HG02798 (cell line): ENCODE measurements around the gene MBOAT7.
A peak's percentile ranks its signal among the peaks of the same experiment; 100 is the strongest.

Source experiments
- ATAC-seq: cut with Tn5 transposase; IDR thresholded peaks from one replicate; pipeline ENCODE4 v1.9.1; 2021; ENCODE audit warnings: mild to moderate bottlenecking; ENCODE audit not compliant: unreplicated experiment, poor library complexity

Gene MBOAT7

GRCh38 chr19:54165222-54165621, 24.2 kb downstream of the MBOAT7 start:
- no peak for ATAC-seq

- ATAC-seq: no peak
Observed at GRCh38 chr19:54164369-54165068, 24.9 kb downstream of the MBOAT7 start.

DNA sequence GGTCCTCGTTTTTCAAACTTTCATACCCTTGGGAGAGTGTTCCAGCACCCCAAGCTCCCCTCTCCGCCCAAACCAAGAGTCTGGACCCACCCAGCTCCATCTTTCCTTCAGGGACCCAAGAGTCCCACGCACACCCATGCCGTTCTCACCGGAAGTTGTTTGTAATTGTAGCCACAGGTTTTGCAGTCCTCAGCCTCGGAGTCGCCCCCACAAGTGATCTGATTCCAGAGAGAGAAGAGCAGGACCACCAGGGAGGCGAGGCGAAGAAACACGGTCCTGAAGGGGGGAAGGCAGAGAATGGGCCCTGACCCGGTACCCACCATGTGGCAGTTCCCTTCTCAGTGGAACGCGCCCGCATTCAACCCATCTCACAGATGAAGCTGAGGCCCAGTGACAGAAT, 26.5 kb downstream of the MBOAT7 start:
- no peak for ATAC-seq

DNA sequence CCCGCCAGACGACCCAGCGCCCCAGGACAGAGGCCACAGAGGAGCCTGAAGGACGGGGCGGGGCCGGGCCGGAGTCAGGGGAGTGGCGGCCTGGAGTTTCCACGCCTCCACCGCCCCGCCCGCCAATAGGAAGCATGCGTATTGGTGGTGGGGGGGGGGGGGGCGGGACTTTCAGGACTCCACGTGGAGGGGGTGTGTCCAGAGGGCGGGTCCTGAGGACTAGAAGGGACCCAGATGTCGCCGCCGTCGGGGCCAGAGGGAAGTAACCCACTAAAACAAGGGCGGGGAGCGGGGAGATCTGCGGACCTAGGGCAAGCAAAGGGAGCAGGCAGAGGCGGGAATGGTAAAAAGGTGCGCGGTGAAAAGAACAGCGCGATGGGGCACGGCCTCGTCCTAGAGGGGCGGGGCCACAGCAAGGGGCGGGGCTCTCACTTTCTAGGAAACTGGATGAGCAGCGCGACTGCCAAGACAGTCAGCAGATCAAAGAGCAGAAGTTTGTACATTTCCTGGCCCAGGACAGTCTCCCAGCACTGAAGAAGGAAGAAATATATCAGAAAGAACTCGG, 27.1 kb downstream of the MBOAT7 start:
- ATAC-seq: no peak

DNA sequence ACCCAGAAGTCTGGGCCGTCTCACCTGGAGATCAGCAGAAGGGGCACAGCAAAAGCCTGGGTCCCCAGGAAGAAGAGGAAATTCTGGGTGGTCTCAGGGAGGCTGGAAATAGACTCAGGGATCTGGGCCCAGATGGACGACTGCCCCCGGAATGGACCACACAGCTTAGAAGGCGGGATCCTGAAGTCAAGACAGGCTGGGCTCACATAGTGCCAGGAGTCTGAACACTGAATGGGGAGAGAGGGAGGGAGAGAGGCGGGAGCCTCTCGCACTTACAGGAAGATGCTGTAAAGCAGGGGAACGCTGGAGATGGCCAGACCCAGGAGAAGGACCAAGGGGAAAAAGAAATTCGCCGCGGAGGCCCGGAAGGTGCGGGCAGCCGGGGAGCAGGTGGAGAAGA, 28.5 kb downstream of the MBOAT7 start:
- no peak for ATAC-seq

DNA sequence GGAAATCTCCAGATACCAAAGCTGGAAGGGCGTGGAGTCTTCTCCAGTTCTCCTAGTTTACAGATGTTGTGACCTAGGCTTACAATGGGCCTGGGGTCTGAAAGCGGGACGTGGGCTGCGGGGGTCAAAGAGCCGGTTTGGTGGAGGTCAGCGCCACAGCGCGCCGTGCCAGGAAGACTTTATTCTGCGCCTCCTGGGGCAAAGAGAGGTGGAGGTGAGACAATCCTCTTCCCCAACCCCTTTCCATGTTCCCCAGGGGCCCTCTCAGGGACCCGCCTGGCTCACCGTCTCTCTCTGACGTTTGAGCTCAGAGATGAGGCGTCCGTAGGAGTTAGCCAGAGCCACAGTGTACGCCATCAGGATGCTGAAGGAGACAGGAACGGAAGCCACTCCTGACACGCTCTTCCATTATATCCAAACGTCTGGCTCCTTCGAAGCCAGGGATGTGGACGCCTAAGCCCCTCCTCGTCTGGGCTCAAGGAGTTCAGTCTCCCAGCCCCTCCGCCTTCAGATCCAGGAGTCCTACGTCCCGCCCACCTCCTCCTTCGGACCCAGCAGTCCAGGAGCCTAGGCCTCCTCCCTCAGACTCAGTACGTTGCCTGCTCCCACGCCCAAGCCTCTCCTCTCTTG, 29.1 kb downstream of the MBOAT7 start:
- no peak for ATAC-seq

DNA sequence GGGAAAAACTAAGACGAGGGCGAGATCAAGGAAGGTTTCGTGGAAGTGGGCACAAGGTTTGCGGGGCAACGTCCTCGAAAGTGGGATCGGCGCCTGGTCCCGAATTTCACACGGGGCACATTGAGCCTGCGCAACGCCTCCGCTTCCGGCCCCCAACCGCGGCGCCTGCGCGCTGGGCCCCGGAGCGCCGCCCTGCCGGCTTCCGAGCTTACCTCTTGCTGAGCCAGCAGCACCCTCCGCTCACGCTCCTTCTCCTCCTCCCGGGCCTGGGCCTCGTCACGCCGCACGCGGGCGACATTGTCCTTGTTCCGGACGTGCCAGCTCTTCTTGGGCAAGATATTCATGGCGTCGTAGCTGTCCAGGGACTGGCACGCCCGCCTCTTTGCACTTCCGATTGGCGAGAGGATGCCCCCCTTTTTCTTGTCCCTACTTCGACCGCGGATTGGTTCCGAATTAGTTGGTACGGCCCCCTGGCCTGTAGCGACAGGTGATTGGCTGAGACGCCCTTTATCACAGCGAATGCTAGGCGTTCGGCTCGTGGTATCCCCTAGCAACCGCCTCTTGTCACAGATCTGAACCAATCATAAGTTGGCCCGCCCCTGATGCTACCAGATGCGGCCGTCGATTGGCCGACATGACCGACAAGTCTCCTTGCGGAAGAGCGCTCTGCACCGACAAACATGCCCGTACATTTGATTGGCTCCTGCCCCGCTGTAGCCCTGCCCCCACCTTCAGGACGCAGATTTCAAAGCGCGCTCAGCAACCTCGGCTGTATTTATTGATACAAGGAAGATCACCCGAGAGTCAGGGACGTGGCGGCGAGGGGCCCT, 29.8 kb downstream of the MBOAT7 start, which contains the start of gene LENG1:
Gene LENG1, minus strand, starts transcription at position 370 of the 830 bp plus-strand sequence. Its CDS starts 26 bp downstream, at position 344.
- ATAC-seq: peak; percentile 94

DNA sequence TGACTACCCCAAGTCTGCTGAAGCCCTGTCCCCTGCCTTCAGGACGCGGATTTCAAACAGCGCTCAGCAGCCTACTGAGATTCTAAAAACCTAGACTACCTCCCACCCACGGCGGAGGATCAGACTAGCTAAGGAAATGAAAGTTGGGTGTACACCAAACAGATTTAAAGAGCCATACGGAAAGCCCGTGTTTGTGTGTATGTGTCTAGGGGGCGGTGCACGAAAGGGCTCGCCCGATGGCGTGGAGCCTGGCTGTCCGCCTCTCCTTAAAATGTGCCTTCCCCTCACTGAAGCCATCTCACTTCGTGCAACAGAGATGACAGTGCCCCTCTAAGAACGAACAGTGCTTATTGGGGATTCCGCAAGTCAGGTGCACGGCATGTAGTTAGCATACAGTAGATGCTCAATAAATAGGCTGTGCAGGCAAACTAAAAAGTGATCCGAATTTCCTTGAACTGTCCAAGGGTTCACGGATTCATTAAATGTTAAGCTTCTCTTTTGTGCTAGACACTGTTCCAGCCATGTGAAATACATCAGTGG, 30.5 kb downstream of the MBOAT7 start:
- no peak for ATAC-seq

DNA sequence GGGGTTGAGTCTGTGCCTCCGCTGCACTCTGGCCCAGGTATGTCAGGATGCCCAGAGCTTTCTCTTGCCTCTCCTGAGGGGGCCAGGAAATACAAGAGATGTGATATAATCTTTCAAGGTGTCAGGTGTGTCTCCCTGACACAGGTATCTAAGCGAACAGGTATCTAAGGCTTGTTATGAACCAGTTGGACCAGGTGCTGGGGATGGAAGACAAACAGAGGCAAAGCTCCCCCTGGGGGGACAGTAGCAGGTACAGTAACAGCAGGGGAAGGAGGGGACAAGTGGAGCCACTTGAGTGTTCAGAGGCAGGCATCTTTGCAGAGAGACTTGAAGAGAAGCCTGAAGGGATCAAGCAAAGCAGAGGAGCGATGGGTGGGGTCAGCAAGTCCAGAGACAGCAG, 32.4 kb downstream of the MBOAT7 start:
- no peak for ATAC-seq

GRCh38 chr19:54156490-54156889, 32.9 kb downstream of the MBOAT7 start:
- ATAC-seq: no peak

DNA sequence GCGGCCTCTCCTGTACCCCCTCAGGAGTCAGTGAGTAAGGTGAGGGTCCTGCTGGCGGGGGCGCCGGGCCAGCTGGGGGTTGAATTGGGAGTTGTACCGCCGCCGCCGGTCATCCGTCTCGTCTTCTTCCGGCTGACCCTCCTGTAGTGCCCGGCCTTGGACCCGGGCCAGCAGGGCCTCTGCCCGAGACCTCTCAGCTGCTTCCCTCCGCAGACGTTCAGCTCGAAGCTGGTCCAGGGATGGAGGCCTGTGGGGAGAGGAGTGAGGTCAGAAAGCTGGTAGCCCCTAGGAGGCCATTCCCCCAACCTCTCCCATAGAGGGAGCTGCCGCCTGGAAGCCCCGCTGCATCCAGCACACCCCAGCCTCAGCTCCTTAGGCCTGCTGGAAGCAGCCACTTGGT, 33.7 kb downstream of the MBOAT7 start:
- no peak for ATAC-seq

DNA sequence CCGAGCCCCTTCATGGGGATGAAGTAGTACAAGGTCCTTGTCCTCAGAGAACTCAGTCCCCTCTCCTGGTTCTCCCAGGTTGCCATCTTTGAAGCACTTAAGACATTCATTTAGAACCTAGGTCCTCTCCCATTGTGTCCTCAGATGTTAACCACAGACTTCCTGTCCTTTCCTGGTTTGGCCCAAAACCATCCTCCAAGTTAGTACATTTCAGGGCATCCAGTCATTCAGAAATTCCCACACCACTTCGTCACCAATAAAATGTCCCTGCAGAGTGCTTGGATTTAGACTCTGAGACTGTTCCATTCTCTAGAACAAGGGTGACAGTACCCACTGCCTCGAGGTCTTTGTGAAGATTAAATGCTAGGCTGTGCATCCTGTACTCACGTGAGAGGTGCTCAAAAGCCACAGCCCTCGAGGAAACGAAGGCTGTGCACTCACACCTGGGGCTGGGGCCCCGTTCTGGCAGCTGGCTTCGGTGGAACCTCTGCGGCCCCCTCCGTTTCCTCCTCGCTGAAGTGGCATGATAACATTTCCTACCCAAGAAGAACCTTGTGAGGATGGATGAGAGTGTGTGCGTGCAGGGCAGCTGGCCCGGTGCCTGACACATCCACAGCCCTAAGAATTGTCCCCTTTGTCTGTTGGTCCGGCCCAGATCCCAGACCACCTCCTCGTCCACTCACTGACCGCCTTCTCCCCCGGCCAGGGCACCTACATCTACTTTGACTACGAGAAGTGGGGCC, 34.6 kb downstream of the MBOAT7 start:
- ATAC-seq: no peak

GRCh38 chr19:54153731-54154326, 35.6 kb downstream of the MBOAT7 start:
- no peak for ATAC-seq

DNA sequence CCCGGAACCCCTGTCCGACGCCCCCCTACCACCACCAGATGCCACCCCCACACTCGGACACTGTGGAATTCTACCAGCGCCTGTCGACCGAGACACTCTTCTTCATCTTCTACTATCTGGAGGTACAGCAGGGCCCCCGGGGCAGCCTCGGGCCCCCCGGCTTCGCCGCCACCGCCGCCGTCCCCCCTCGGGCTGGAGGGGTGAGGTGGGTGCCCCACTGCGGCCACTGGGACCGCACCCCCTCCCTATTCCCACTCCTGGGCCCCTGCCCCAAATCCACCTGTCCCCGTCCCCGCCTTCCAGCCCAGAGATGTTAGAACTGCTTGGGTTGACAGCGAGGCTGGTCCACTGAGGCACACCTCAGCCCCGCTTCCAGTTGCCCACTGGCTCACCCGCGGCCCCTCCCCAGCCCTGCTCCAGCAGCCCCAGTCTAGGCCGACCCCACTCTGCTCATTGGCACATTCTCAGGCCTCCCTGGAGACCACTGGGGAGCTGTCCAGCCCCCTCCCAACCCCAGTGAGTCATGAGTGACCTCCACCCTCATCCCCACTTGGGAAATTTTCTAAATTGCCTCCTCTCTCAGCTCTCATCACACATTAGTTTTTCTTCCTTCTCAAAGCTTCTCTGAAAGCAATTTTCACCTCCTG, 36.4 kb downstream of the MBOAT7 start:
- no peak for ATAC-seq

DNA sequence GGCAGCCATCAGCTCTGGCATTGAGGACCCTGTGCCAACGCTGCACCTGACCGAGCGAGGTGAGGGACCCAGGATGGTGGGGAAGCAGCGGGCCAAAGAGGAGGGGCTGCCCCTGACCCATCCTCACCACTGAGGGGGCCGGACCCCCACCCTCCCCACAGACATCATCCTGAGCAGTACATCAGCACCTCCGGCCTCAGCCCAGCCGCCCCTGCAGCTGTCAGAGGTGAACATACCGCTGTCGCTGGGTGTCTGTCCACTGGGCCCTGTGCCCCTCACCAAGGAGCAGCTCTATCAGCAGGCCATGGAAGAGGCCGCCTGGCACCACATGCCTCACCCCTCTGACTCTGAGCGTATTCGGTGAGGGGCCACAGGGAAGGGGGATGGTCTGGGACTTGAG, 37.1 kb downstream of the MBOAT7 start:
- no peak for ATAC-seq

DNA sequence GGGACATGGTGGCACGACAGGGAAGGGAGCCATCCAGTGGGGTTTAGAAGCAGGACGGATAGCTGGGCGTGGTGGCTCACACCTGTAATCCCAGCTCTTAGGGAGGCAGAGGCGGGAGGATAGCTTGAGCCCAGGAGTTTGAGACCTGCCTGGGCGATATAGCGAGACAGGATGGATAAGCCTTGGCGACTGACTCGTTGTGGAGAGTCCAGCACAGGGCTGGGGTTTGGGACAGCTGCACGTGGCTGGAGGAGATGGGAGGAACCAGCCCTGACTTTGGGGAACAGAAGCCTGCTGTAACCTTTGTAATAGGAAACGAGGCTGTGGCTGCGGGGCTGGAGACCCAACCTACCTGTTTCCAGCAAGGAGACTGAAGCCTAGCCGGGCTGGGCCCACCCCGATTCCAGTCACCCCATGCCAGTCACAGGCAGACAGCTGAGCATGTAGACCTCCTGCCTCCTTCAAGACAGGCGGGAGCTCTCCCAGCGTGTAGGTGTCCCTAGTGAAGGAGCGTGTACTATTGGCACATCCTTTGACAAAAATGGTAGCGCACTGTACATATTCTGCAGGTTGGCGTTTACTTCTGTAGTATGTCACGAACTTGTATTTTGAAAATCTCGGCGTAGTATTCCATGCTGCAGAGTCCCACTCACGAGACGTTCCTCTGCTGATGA, 37.9 kb downstream of the MBOAT7 start:
- no peak for ATAC-seq

GRCh38 chr19:54149021-54149812, 40.2 kb downstream of the MBOAT7 start:
- no peak for ATAC-seq

GRCh38 chr19:54148158-54148557, 41.2 kb downstream of the MBOAT7 start:
- no peak for ATAC-seq
